ENCODE measurements around the gene KHK.

- no peak for TF ChIP-seq EZH2 (IDR thresholded peaks at IDR 0.05)
- no peak for TF ChIP-seq CTCF (IDR thresholded peaks at IDR 0.05)
Measured at GRCh38 chr2:27095745-27096651, 9.4 kb downstream of the KHK start.
